Transverse colon (tissue), 4 donors: ENCODE results near the gene CRTC1.

ENCODE experiments used
- CTCF ChIP-seq, 5 experiments: fragments of 200-600 bp in 3 of 5; fragments of 450-650 bp in 2 of 5; sonication (generic) in 3 of 5; IDR thresholded peaks; 1 replicate in 2 of 5; 2 replicates in 3 of 5; pipeline ENCODE4 v1.5.1; 2016 to 2017; ENCODE audit warnings: antibody characterized with exemption in 5 of 5, inconsistent platforms in 3 of 5, mild to moderate bottlenecking in 2 of 5, moderate library complexity in 1 of 5
- EP300 ChIP-seq: sonication (generic); formaldehyde crosslinking; IDR thresholded peaks from one replicate; pipeline ENCODE4 v1.6.1; 2017; ENCODE audit warnings: antibody characterized with exemption, low read depth
- POLR2A ChIP-seq: fragments of 450-650 bp; IDR thresholded peaks from one replicate; pipeline ENCODE4 v1.6.1; 2016; ENCODE audit warnings: antibody characterized with exemption, mild to moderate bottlenecking, moderate library complexity
- POLR2AphosphoS5 ChIP-seq, 3 donors: sonication (generic); formaldehyde crosslinking; IDR thresholded peaks; one replicate each; pipeline ENCODE4 v1.6.1; 2016; ENCODE audit warnings: antibody characterized with exemption in 3 of 3

DNA sequence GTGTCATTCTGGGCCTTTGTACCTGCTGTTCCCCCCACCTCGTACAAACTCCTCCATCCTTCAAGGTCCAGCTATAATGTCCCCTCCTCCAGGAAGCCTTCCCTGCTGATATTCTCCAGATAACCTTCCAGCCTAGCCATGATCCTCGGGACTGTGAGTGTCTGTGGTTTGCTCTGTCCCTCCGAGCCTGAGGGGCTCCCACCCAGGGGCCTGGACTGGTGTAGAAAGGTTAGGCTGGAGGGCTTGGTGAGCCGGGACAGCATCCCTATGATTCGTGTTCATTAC is 110.5 kb downstream of the CRTC1 start:
- TF ChIP-seq CTCF (IDR thresholded peaks at IDR 0.05) (no peak), POLR2A (no peak), POLR2AphosphoS5 (IDR thresholded peaks at IDR 0.05) (no peak), EP300 (no peak)
